Glutamatergic neuron (in vitro differentiated cells): ENCODE results near the gene BAHD1. TPM values are rescaled to one million over a fixed set of nuclear protein-coding genes. Genes with fewer than 3 reads are reported as not detected.

Experiments used
- DNase-seq: peaks from one replicate; pipeline ENCODE4 v3.0.0; 2022
- H3K27ac Mint-ChIP-seq: one replicate; pipeline ENCODE4 v1.8.0; 2020; ENCODE audit warnings: mild to moderate bottlenecking, mixed read lengths, inconsistent platforms; ENCODE audit not compliant: unreplicated experiment
- H3K27me3 Mint-ChIP-seq: one replicate; pipeline ENCODE4 v1.8.0; 2020; ENCODE audit warnings: mild to moderate bottlenecking, moderate library complexity, mixed read lengths, inconsistent platforms; ENCODE audit not compliant: unreplicated experiment
- H3K36me3 Mint-ChIP-seq: one replicate; pipeline ENCODE4 v1.8.0; 2020; ENCODE audit warnings: mild to moderate bottlenecking, mixed read lengths, inconsistent platforms; ENCODE audit not compliant: unreplicated experiment
- H3K4me1 Mint-ChIP-seq: one replicate; pipeline ENCODE4 v1.8.0; 2020; ENCODE audit warnings: mild to moderate bottlenecking, low read depth, mixed read lengths, inconsistent platforms; ENCODE audit not compliant: unreplicated experiment
- H3K4me3 Mint-ChIP-seq: one replicate; pipeline ENCODE4 v1.8.0; 2020; ENCODE audit warnings: mild to moderate bottlenecking, mixed read lengths, inconsistent platforms; ENCODE audit not compliant: unreplicated experiment
- H3K9me3 Mint-ChIP-seq: one replicate; pipeline ENCODE4 v1.8.0; 2020; ENCODE audit warnings: mild to moderate bottlenecking, moderate library complexity, mixed read lengths, inconsistent platforms; ENCODE audit not compliant: unreplicated experiment
- total RNA-seq: library from RNA; stranded (reverse); fragmentation: NEBNext Ultra II Directional; extraction: Animal tissue kit (Norgen Biotek cat#: 25700); gene quantifications from one replicate; pipeline ENCODE4 v1.2.1, GENCODE V29; 2021; ENCODE audit not compliant: unreplicated experiment
- TF ChIP-seq, protein P1 (sequence below): fragments of 200-600 bp; sonication (generic); IDR thresholded peaks from one replicate; pipeline ENCODE4 v1.5.0; 2021; ENCODE audit not compliant: partially characterized antibody, unreplicated experiment

Gene BAHD1
- total RNA-seq, 1 donor from 2014 or later = 29.9 TPM

DNA sequence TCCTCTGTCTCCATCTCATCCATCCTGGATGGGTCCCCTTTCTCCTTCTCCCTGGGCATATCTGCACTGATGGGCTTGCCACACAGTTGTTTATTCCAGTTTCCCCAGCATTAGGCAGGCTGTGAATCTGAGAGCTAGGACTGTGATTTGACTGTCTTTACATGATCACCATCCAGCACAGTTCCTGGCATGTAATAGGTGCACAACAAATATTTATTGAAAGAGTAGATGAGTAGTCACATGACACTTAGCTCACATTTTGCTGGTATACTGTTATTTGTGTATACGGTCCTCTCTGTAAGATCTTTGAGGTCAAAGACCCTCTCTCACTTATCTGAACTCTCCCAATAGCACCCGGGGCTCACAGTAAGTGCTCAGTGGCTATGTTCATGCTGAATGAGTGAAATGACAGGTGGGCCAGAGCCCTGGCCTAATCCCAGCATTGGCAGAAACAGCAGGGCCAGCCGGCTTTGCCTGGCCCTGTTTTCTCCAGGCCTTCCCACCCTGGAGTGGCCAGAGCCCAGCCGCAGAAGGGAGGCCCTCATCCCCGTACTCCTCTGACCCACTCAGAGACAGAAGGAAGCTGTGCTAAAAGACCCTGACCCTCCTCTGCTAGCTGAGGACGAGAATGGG, 16.2 kb upstream of the BAHD1 start:
- Mint-ChIP-seq H3K9me3 (peaks cover 1% of the 10 kb centered on the region), H3K4me1 (peaks cover 9% of the 10 kb centered on the region), H3K27me3 (peaks cover 3% of the 10 kb centered on the region), H3K27ac (no peak overlapping the region), H3K36me3 (no peaks in the 10 kb centered on the region), H3K4me3 (no peak overlapping the region)
- no peak for DNase-seq
- TF ChIP-seq, protein P1, sequence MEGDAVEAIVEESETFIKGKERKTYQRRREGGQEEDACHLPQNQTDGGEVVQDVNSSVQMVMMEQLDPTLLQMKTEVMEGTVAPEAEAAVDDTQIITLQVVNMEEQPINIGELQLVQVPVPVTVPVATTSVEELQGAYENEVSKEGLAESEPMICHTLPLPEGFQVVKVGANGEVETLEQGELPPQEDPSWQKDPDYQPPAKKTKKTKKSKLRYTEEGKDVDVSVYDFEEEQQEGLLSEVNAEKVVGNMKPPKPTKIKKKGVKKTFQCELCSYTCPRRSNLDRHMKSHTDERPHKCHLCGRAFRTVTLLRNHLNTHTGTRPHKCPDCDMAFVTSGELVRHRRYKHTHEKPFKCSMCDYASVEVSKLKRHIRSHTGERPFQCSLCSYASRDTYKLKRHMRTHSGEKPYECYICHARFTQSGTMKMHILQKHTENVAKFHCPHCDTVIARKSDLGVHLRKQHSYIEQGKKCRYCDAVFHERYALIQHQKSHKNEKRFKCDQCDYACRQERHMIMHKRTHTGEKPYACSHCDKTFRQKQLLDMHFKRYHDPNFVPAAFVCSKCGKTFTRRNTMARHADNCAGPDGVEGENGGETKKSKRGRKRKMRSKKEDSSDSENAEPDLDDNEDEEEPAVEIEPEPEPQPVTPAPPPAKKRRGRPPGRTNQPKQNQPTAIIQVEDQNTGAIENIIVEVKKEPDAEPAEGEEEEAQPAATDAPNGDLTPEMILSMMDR = no peak

DNA sequence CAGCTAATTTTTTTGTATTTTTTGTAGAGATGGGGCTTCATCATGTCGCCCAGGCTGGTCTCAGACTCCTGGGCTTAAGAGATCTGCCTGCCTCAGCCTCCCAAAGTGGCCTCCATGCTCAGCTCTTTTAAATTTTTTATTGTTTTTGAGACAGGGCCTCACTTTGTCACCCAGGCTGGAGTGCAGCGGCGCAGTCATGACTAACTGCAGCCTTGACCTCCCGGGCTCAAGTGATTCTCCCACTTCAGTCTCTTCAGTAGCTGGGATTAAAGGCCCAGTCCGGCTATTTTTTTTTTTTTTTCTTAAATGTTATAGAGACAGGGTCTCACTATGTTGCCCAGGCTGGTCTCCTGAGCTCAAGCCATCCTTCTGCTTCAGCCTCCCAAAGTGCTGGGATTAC, 15.1 kb upstream of the BAHD1 start:
- Mint-ChIP-seq H3K27me3 (peaks cover 5% of the 10 kb centered on the region), H3K9me3 (peaks cover 4% of the 10 kb centered on the region), H3K36me3 (no peaks in the 10 kb centered on the region), H3K27ac (no peak overlapping the region), H3K4me1 (peaks cover 12% of the 10 kb centered on the region), H3K4me3 (no peak overlapping the region)
- TF ChIP-seq, protein P1 = no peak
- no peak for DNase-seq

DNA sequence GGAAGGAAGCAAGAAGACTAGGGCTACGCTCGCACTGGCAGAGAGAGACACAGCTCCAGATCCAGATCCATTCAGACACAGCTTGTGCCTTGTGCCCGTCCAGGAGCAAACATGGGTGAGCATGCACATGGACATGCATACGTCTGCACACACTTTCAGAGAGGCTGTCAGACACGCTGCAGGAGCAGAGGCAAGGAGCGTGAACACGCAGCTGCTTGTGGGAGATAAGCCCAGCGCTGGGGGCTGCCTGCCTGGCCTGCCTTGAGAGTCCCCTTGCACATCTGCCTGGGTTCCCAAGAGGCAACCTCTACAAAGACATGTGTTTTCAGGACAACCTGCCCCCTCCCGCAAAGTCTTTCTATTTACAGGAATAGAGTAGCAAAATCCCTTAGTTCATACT, 13.6 kb upstream of the BAHD1 start:
- Mint-ChIP-seq H3K36me3 (no peaks in the 10 kb centered on the region), H3K9me3 (peaks cover 4% of the 10 kb centered on the region), H3K27ac (no peak overlapping the region), H3K4me1 (peaks cover 8% of the 10 kb centered on the region), H3K27me3 (peaks cover 5% of the 10 kb centered on the region), H3K4me3 (no peak overlapping the region)
- no peak for DNase-seq
- TF ChIP-seq, protein P1 = no peak

DNA sequence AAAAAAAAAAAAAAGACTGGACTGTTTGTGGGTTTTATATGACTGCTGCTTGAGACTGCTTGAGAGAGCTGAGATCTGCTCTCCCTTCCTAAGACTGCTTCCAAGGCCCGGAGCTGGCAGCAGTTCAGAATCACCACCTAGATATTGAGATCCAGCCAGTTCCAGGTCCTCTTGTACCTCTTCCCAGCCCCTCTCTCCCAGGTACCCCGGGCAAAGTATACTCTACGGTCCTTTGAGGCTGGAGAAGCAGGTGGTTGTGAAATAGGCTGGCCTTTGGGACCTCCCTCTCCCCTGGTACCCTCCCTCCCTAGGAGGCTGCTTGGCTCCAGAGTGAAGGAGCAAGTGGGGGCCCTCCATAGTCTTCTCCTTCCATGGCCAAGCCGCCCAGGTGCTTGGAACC, 12.6 kb upstream of the BAHD1 start:
- TF ChIP-seq, protein P1 = no peak
- Mint-ChIP-seq H3K4me3 (no peak overlapping the region), H3K4me1 (peaks cover 8% of the 10 kb centered on the region), H3K27me3 (peaks cover 5% of the 10 kb centered on the region), H3K36me3 (no peaks in the 10 kb centered on the region), H3K27ac (no peak overlapping the region), H3K9me3 (peaks cover 4% of the 10 kb centered on the region)
- no peak for DNase-seq

DNA sequence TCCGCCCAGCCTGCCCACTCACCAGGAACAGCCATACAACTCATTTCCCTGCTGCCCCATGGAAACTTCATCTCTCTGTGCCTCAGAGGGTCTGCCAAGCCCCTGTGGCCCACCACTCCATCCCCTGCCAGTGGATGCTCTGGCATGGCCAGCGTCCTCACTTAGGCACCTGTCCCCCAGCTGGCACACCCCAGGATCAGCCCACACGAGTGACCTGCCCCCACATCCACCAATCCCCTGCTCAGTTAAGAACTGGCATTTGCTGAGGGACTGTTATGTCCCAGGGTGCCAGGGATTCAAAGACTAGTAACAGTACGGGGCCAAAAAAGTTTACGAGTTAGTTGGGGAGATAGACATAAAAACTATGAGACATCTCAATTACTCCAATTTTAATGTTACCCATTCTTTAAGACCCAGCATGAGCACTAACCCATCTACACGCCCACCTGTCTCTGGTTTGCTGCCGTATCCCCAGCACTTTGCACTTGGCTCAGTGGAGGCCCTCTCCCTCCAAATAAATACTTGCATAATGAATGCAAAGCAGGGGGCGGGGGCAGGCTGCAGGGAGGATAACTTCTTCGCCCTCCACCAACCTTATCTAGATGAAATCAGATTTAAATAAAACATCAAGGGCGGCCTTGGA, 11.6 kb upstream of the BAHD1 start:
- H3K9me3 Mint-ChIP-seq = peaks cover 4% of the 10 kb centered on the region
- no peaks in the 10 kb centered on the region for H3K36me3 Mint-ChIP-seq
- no peak for DNase-seq
- no peak overlapping the region for H3K27ac Mint-ChIP-seq
- H3K4me3 Mint-ChIP-seq = no peak overlapping the region
- TF ChIP-seq, protein P1 = no peak
- peaks cover 8% of the 10 kb centered on the region for H3K4me1 Mint-ChIP-seq
- peaks cover 5% of the 10 kb centered on the region for H3K27me3 Mint-ChIP-seq
